Brain microvascular endothelial cell (primary cell): ENCODE results near the gene LPAR2.

Source experiments
- DNase-seq: peaks from one replicate; pipeline ENCODE4 v3.0.0-alpha.2; 2020
- H3K27ac ChIP-seq: fragments of 250-450 bp; sonication (Bioruptor Pico); 2 replicates; pipeline ENCODE4 v1.5.1; 2020; ENCODE audit warnings: mild to moderate bottlenecking, moderate library complexity
- H3K27me3 ChIP-seq: fragments of 250-450 bp; sonication (Bioruptor Pico); replicated peaks from 2 replicates; pipeline ENCODE4 v1.5.1; 2020; ENCODE audit warnings: mild to moderate bottlenecking
- H3K36me3 ChIP-seq: fragments of 250-450 bp; sonication (Bioruptor Pico); replicated peaks from 2 replicates; pipeline ENCODE4 v1.5.1; 2020; ENCODE audit warnings: mild to moderate bottlenecking
- H3K4me3 ChIP-seq: 2 replicates; pipeline ENCODE4 v1.5.1; 2011; ENCODE audit warnings: low read depth, mild to moderate bottlenecking, control low read depth, low read length, moderate library complexity
- CTCF ChIP-seq: IDR thresholded peaks from 2 replicates; pipeline ENCODE4 v1.5.1; 2011; ENCODE audit warnings: low read depth, mild to moderate bottlenecking, moderate library complexity, low read length, control low read depth, inconsistent platforms; ENCODE audit errors: missing control alignments
- in situ Hi-C: cut with HindIII; loops from 2 replicates; pipeline ENCODE4 v1.10.0; 2017; ENCODE audit warnings: low sequenced_read_pairs, low pct_ligation_motif_present

LPAR2 gene

GRCh38 chr19:19632661-19633060 lies 4.6 kb upstream of the LPAR2 start:
- no peak overlapping the region for H3K27ac ChIP-seq
- TF ChIP-seq CTCF = no peak
- no peaks in the 10 kb centered on the region for H3K27me3 ChIP-seq
- in situ Hi-C loops = no loop called here
- peaks cover 30% of the 10 kb centered on the region for H3K36me3 ChIP-seq
- DNase-seq = no peak
- H3K4me3 ChIP-seq = no peak overlapping the region

- Histone ChIP-seq H3K27me3 (no peaks in the 10 kb centered on the region), H3K27ac (no peak overlapping the region), H3K4me3 (no peak overlapping the region), H3K36me3 (peaks cover 25% of the 10 kb centered on the region)
- in situ Hi-C loops = no loop called here
- TF ChIP-seq CTCF = no peak
- DNase-seq = no peak
Observed at GRCh38 chr19:19631346-19631745, 3.3 kb upstream of the LPAR2 start.

GRCh38 chr19:19630426-19630825 lies 2.4 kb upstream of the LPAR2 start:
- TF ChIP-seq CTCF = no peak
- Histone ChIP-seq H3K27me3 (no peaks in the 10 kb centered on the region), H3K36me3 (peaks cover 20% of the 10 kb centered on the region), H3K4me3 (no peak overlapping the region), H3K27ac (no peak overlapping the region)
- DNase-seq = no peak
- in situ Hi-C loops = no loop called here

GRCh38 chr19:19630062-19630414 lies 2.0 kb upstream of the LPAR2 start:
- no peak overlapping the region for H3K4me3 ChIP-seq
- H3K36me3 ChIP-seq = peaks cover 16% of the 10 kb centered on the region
- in situ Hi-C loops = no loop called here
- H3K27ac ChIP-seq = no peak overlapping the region
- no peaks in the 10 kb centered on the region for H3K27me3 ChIP-seq
- no peak for TF ChIP-seq CTCF
- DNase-seq = no peak

- in situ Hi-C loops = no loop called here
- H3K36me3 ChIP-seq = peaks cover 4% of the 10 kb centered on the region
- no peak for TF ChIP-seq CTCF
- H3K27me3 ChIP-seq = no peaks in the 10 kb centered on the region
- no peak overlapping the region for H3K27ac ChIP-seq
- DNase-seq = peak; percentile 58
- H3K4me3 ChIP-seq = peak overlapping the region; percentile 45
Observed at GRCh38 chr19:19628501-19629134, 598 bp upstream of the LPAR2 start.
